GM13976 (cell line): ENCODE measurements around the gene NLGN1.

Source experiments
- DNase-seq: peaks from one replicate; pipeline ENCODE4 v3.0.0; 2012; ENCODE audit warnings: low spot score
- in situ Hi-C: fragments of 300-500 bp; cut with MboI; formaldehyde crosslinking; loops from one replicate; pipeline ENCODE4 v1.12.0; 2022; ENCODE audit warnings: low sequenced_read_pairs, mixed read lengths, inconsistent platforms; ENCODE audit not compliant: unreplicated experiment
- TF ChIP-seq, protein P1 (sequence below): IDR thresholded peaks from 2 replicates; pipeline ENCODE4 v1.5.1; 2012; ENCODE audit warnings: borderline replicate concordance, mild to moderate bottlenecking; ENCODE audit not compliant: insufficient read depth; ENCODE audit errors: extremely low read depth, missing control alignments, control extremely low read depth

NLGN1 gene

DNA sequence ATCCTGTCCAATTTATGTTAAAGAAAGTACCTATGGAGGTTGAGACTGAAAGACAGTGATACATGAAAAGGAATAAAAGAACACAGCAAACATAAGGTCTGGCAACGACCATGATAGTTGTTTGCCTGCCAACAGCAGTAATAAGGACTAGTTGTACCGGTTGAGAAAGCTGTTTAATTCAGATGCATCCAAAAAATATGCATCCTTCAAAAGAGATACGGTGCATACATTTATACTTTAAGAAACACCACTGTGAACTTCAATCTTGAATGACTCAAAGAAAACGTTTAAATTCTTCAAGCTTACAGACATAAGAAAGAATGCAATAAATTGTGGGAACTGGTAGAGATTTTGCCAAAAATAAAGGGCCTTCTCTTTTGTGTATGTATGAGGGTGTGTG is 492.1 kb downstream of the NLGN1 start:
- TF ChIP-seq, protein P1, sequence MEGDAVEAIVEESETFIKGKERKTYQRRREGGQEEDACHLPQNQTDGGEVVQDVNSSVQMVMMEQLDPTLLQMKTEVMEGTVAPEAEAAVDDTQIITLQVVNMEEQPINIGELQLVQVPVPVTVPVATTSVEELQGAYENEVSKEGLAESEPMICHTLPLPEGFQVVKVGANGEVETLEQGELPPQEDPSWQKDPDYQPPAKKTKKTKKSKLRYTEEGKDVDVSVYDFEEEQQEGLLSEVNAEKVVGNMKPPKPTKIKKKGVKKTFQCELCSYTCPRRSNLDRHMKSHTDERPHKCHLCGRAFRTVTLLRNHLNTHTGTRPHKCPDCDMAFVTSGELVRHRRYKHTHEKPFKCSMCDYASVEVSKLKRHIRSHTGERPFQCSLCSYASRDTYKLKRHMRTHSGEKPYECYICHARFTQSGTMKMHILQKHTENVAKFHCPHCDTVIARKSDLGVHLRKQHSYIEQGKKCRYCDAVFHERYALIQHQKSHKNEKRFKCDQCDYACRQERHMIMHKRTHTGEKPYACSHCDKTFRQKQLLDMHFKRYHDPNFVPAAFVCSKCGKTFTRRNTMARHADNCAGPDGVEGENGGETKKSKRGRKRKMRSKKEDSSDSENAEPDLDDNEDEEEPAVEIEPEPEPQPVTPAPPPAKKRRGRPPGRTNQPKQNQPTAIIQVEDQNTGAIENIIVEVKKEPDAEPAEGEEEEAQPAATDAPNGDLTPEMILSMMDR = no peak
- DNase-seq = no peak
- in situ Hi-C loops = no loop called here

DNA sequence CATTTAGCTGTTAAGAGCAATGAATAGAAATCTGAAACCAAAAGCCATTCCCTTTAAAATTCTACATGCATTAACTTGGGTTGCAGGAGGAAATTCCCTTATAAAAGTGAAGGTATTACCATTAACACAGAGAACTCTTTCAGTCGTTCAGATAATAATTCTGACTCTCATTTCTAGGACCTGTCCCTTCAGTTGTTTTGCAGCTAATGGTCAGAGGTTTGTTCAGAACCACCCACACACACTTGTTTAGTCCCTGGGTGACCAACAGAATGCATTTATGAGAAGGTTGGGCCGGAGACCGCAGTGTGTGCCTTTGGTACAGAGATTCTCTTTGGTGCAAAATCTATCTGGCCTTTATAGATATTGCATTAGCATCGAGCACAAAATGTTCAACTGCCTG is 492.5 kb downstream of the NLGN1 start:
- TF ChIP-seq, protein P1 = no peak
- in situ Hi-C loops = no loop called here
- DNase-seq = no peak

DNA sequence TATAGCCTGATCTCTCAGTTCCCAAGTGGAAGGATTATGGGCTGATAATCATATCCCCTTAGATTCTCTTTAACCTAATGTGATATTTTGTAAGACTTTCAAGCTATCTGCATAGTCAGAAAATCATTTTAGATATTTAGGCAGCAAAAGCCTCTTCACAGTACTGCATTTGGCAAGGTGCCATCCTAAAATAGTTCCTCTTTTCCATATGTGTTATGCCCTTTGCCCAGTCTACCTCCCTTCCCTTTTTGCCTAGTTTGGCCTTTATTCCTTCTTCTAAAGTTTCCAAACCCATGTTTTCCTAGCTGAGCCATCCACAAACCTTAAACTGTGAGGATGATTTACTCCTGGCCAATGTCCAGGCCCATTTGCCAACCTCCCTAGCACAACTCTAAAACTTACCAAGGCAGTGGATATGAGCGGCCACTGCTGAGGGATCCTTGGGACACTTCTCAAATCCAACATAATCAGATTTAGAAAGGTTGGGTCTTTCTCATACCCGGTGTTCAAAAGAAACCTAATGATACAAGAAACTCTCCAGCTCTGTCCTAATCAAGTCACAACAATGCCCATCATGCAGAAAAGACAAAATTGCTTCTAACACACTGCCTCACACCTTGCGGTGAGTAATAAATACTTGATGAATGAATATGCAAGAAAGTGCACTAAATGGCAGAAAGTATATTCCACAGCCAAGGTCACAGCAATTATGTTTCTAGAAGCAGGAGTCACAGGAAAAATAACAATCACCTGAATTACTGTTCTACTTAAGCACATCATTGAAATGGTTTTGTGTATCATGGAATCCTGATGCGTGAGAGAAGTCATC is 493.9 kb downstream of the NLGN1 start:
- in situ Hi-C loops = no loop called here
- no peak for DNase-seq
- TF ChIP-seq, protein P1 = no peak

DNA sequence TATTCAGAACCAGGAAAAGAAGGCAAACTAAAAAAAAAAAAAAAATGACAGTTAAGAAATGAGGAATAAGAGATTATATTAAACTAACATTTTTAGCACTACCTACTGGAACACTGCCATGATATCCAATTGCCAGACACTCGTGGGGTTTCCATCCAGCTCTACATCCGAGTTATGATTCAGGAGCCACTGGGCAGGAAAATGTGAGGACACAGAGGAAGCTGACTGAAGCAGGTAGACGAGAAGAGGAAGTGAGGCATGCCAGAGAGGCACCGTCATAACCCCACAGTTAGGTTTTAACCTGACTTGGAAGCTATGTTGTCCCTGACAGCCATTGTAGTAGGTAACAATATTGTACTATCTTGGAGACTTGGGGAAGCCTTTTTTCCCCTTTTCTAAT is 495.0 kb downstream of the NLGN1 start:
- in situ Hi-C loops = no loop called here
- TF ChIP-seq, protein P1 = no peak
- no peak for DNase-seq

DNA sequence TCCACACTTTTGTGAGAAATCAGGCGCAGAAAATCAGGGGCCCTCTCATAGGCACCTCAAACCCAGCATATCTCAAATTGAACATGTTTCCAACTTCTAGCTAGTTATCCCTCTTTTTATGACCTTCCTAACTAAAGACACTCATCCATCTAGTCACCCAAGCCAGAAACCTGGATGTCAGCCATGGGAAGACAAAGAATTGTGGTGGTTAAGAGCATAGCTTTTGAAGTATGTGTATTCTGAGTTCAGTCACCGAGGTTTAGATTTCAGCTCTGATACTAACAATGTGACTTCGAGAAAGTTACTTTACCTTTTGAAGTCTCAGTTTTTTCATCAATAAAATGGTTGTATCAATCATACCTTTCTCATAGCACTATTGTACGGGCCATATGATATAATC is 495.5 kb downstream of the NLGN1 start:
- DNase-seq = no peak
- in situ Hi-C loops = no loop called here
- TF ChIP-seq, protein P1 = no peak

DNA sequence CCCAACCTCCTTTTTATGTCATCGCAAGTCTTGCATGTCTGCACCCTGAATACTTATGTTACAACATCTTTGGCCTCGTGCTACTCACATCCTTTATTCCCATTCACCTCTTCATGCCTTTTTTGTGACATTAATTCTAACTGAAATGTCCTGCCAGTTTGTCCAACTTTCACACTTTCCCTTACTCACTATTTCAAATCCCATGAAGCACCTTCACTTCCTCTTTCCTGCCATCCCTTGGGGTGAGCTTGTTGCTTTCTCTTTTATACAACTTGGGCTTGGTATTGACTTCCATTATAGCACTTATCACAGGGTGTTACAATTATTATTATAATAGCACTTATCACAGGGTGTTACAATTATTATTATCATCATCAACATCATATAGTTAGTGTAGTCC is 496.3 kb downstream of the NLGN1 start:
- TF ChIP-seq, protein P1 = no peak
- in situ Hi-C loops = no loop called here

More for the DNA sequence above, 496.3 kb downstream of the NLGN1 start:
- no peak for DNase-seq
